Activated naive CD8-positive, alpha-beta T cell treated with anti-CD3 and anti-CD28 coated beads, Interleukin-2, amount 50 U/mL, for 24 hours (primary cell): ENCODE results near the gene PRELID1.
A peak's percentile ranks its signal among the peaks of the same experiment; 100 is the strongest.
"Not testable (repeated sequence)": the region's sequence is repeated elsewhere in the genome, so short reads cannot be mapped to it uniquely, and the experiment has no call there.

Experiments used
- ATAC-seq: fragments of 150-1000 bp; cut with Tn5 transposase; one replicate; pipeline ENCODE4 v1.10.0; 2021
- DNase-seq: peaks from one replicate; pipeline ENCODE4 v3.0.0; 2021
- H3K27ac Mint-ChIP-seq: one replicate; pipeline ENCODE4 v1.8.0; 2021; ENCODE audit warnings: mild to moderate bottlenecking, mixed read lengths
- H3K27me3 Mint-ChIP-seq: one replicate; pipeline ENCODE4 v1.8.0; 2021; ENCODE audit warnings: mixed read lengths
- H3K36me3 Mint-ChIP-seq: one replicate; pipeline ENCODE4 v1.8.0; 2021; ENCODE audit warnings: low read depth, mixed read lengths
- H3K4me1 Mint-ChIP-seq: one replicate; pipeline ENCODE4 v1.8.0; 2021; ENCODE audit warnings: mixed read lengths
- H3K4me3 Mint-ChIP-seq: one replicate; pipeline ENCODE4 v1.8.0; 2021; ENCODE audit warnings: mild to moderate bottlenecking, moderate library complexity, mixed read lengths
- H3K9me3 Mint-ChIP-seq: one replicate; pipeline ENCODE4 v1.8.0; 2021; ENCODE audit warnings: mixed read lengths

PRELID1 gene

DNA sequence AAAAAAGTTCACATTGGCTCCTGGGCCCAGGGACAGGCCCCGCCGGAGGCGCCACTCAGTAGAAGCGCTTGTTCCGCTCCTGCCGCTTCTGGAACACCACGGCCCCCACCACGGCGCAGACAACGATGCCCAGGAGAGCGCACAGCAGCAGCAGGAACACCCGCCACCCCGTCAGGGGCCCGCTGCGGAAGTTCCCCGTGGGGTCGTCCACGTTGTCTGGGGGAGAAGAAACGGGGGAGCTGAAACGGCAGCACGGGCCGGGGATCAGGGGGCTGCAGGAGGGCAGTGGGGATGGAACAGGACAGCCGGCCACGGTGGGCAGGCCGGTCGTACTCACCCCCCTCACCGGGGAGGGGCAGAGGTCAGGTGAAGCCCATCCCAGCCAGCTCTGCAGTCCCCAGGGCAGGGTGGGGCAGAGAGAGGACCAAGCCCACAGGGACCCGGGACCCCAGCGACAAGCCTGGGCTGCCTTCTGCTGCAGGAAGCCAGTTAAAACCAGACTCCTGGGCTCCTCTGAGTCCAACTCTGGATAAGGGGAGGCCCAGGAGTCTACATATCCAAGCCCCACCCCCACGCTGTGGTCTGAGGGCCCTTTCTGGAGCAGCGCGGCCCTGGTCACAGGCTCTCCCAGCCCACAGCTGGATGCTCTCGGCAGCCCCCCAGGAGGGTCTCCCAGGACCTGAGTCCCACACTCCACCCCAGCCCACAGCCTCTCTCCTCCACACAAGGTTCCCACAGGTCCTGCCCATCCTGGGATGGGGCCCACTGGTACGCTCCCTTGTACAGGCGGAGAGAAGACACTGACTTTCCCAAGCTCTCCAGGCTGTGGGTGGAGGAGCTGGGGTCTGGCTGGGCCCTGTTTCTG lies 28.7 kb downstream of the PRELID1 start:
- H3K36me3 Mint-ChIP-seq: peaks cover 25% of the 10 kb centered on the region
- no peaks in the 10 kb centered on the region for H3K9me3 Mint-ChIP-seq
- H3K4me1 Mint-ChIP-seq: peaks cover 17% of the 10 kb centered on the region
- no peaks in the 10 kb centered on the region for H3K27me3 Mint-ChIP-seq
- no peak overlapping the region for H3K4me3 Mint-ChIP-seq
- no peak overlapping the region for H3K27ac Mint-ChIP-seq
- no peak for ATAC-seq
- no peak for DNase-seq

DNA sequence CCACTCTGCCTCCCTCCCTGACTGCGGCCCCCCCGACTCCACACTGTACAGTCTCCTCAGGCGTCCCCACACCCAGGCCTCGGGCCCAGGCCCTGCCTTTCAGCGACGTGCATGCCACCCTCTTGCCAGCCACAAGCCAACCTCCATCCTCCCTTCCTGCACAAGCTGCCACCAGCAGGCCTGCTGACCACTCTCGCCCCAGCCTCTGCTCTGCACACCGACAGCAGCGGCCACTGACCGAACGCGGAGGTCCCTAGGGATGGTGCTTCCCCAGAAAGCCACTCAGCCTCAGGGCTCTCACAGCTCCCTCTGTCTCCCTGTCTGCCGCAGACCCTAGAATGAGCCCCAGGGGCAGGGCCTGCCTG lies 29.3 kb downstream of the PRELID1 start:
- H3K27ac Mint-ChIP-seq: no peak overlapping the region
- DNase-seq: no peak
- ATAC-seq: no peak
- no peak overlapping the region for H3K4me3 Mint-ChIP-seq
- peaks cover 25% of the 10 kb centered on the region for H3K36me3 Mint-ChIP-seq
- H3K27me3 Mint-ChIP-seq: no peaks in the 10 kb centered on the region
- H3K9me3 Mint-ChIP-seq: no peaks in the 10 kb centered on the region
- H3K4me1 Mint-ChIP-seq: peaks cover 12% of the 10 kb centered on the region

DNA sequence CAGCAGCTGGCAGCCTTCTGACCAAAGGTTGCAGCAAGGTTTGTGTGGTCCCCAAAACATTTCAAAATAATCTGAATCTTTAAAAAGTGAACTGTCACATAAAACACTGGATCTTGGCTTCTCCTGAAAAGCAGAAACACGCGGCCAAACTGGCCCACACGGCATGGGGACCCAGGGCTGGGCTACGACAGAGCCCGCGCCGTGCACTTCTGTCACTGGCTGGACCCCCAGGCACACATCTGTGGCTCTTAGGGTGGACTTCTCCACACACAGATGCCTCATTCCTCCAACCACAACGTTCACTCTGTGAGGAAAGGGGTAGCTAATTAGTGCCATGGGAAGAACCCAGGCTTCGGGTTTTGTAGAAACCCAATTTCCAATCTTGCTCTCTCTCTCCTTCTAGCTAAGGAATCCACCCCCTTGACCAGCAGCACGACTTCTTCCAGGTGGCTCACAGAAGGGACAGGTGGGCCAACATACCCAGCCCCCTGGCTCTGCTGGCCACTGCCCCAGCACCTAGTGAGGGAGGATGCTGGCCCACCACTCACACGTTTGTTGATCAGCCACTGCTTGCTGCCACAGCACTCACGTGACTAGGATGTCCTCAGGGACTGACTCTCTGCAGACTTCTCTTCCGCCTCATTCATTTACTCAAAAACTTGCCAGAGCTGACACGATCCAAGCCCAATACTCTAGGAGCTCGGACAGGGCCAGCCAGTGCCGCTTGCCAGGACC lies 30.0 kb downstream of the PRELID1 start:
- Mint-ChIP-seq H3K9me3 (no peaks in the 10 kb centered on the region), H3K4me3 (no peak overlapping the region), H3K36me3 (peaks cover 25% of the 10 kb centered on the region), H3K27ac (no peak overlapping the region), H3K4me1 (peaks cover 6% of the 10 kb centered on the region), H3K27me3 (no peaks in the 10 kb centered on the region)
- DNase-seq (no peak), ATAC-seq (no peak)

DNA sequence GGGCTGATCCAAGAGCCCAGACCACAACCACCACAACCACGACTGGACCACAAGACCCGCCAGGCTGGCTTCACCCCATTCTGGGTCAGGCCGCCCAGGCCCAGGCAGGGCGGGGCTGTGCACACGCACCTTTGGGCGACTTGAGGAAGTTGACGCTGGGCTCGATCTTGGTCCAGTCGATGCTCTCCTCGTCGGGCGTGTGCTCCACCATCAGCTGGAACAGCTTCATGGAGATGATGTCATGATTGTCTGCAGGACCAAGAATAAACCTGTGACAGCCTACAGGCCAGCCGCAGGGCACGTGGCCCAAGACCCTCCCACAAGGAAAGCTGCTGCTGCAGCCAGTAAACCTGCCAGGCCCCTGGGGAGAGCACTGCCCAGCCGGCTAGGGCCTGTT lies 30.6 kb downstream of the PRELID1 start:
- H3K36me3 Mint-ChIP-seq: peaks cover 25% of the 10 kb centered on the region
- H3K4me3 Mint-ChIP-seq: no peak overlapping the region
- H3K9me3 Mint-ChIP-seq: no peaks in the 10 kb centered on the region
- ATAC-seq: no peak
- no peaks in the 10 kb centered on the region for H3K27me3 Mint-ChIP-seq
- H3K27ac Mint-ChIP-seq: no peak overlapping the region
- peaks cover 6% of the 10 kb centered on the region for H3K4me1 Mint-ChIP-seq
- DNase-seq: no peak

DNA sequence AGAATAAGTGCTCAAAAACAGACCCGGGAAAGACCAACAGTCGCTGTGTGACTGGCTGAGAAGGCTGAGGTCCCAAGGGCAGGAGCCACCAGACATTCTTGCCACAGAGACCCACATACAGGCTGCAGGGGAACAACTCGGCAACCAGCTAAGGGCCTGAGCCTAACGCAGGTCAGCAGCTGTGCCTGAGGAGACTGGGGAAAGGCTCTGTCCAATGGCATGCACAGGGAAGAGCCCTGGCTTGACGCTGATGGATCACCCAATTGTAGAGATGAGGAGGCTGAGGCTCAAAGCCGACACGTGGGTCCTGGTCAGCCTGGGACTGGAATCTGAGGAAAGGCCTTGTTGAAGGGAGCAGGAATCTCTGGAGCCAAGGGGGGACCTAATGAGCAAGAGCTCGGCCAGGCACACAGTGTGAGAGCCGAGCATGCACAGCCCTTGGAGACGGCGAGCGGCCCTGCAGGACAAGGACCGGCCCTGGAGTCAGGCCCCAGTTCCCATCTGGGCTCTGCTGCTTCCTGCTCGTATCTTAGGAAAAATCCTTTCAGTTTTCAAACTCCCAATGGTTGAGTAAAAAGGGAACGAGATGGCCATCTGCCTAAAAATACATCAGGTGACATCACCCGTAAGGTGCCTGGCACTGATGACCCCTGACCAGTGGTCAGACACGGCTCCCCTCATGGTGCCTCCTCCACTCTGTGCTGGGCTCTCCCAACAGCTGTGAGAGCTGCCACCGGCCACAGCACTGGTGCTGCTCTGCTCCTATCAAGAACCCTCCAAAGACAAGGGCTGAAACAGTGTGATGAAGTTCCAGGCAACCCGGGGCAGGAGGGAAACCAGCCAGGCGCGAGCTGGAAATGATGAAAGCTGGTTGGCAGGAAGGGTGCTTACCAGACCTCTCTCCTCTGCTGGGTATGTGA lies 31.4 kb downstream of the PRELID1 start:
- ATAC-seq (no peak), DNase-seq (no peak)
- peaks cover 14% of the 10 kb centered on the region for H3K4me1 Mint-ChIP-seq
- H3K4me3 Mint-ChIP-seq: no peak overlapping the region
- peaks cover 34% of the 10 kb centered on the region for H3K36me3 Mint-ChIP-seq
- H3K9me3 Mint-ChIP-seq: no peaks in the 10 kb centered on the region
- H3K27me3 Mint-ChIP-seq: no peaks in the 10 kb centered on the region
- H3K27ac Mint-ChIP-seq: no peak overlapping the region

DNA sequence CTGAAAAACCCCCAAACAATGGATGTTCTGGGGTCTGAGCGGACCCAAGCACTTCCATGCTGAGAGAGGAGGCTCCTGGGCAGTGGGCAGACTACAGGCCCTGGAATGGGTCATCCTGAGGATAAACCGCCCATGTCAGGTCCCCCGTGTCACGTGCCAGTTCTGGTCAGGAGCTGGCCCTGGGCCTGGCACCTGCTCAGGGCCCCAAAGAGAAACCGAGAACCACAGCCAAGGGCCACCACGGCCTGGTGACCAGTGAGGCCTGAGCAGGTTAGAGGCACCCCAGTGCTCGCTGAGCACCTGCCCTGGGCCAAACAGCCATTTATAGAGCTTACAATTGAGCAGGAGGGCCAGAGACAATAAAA lies 32.1 kb downstream of the PRELID1 start:
- H3K4me1 Mint-ChIP-seq: peaks cover 13% of the 10 kb centered on the region

DNA sequence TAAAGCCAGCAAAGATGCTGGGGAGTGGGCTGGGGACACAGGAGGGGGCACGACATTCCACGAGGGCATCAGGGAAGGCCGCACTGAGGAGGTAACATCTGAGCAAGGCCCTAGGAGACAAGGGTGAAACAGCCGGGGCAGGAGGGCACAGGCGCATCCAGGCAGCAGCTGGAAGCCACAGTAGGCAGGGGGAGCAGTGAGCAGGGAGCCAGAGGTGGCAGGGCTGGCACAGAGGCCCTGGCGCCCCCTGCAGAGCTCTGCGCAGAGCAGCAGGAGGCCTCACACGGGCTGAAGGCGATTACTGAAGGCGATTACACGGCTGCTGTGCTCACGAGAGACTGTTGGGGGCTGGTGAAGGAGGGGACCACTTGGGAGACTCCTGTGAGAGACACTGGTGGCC lies 32.5 kb downstream of the PRELID1 start:
- Mint-ChIP-seq H3K4me3 (no peak overlapping the region), H3K4me1 (peaks cover 13% of the 10 kb centered on the region), H3K36me3 (peaks cover 36% of the 10 kb centered on the region), H3K27ac (no peak overlapping the region), H3K9me3 (no peaks in the 10 kb centered on the region), H3K27me3 (no peaks in the 10 kb centered on the region)
- ATAC-seq (peak; percentile 70), DNase-seq (peak; percentile 34)

More for the DNA sequence above, 32.1 kb downstream of the PRELID1 start:
- Mint-ChIP-seq H3K36me3 (peaks cover 36% of the 10 kb centered on the region), H3K9me3 (no peaks in the 10 kb centered on the region), H3K27ac (no peak overlapping the region), H3K27me3 (no peaks in the 10 kb centered on the region), H3K4me3 (no peak overlapping the region)
- ATAC-seq (no peak), DNase-seq (no peak)

DNA sequence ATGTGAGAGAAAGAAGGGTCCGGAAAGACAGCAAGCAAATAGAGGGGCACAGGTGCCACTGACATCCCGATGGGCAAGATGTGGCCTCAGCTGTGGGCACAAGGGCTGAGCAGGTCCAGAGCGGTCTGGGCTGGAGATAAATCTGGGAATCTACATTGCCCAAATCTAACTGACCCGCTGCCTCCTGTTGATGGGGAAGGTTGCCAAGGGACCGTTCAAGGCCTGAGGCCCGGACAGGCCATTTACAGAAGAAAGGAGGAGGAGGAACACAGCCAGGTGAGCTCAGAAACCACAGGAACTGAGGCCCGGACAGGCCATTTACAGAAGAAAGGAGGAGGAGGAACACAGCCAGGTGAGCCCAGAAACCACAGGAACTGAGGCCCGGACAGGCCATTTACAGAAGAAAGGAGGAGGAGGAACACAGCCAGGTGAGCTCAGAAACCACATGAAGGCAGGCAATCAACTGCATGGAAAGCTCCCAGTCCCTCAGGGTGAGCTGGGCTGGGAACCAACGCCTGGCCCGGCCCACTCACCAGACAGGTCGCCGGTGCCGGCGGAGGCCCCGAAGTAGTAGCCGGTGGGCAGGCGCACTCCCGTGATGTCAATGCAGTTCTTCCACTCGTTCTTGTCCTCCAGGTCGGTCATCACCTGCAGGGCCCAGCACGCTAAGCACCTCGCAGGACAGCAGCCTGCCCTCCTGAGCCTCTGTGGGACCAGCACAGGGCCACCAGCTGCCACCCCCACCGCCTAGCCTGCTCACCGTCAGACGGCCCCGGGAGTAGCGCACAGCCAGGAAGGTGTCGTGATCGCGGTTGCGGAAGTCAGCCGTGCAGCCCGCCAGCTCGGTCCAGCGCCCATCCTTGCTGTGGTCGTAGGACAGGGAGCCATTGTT lies 33.2 kb downstream of the PRELID1 start:
- Mint-ChIP-seq H3K27me3 (no peaks in the 10 kb centered on the region), H3K27ac (no peak overlapping the region), H3K9me3 (no peaks in the 10 kb centered on the region), H3K4me1 (peaks cover 10% of the 10 kb centered on the region), H3K36me3 (peaks cover 41% of the 10 kb centered on the region), H3K4me3 (no peak overlapping the region)
- DNase-seq (no peak), ATAC-seq (no peak)

DNA sequence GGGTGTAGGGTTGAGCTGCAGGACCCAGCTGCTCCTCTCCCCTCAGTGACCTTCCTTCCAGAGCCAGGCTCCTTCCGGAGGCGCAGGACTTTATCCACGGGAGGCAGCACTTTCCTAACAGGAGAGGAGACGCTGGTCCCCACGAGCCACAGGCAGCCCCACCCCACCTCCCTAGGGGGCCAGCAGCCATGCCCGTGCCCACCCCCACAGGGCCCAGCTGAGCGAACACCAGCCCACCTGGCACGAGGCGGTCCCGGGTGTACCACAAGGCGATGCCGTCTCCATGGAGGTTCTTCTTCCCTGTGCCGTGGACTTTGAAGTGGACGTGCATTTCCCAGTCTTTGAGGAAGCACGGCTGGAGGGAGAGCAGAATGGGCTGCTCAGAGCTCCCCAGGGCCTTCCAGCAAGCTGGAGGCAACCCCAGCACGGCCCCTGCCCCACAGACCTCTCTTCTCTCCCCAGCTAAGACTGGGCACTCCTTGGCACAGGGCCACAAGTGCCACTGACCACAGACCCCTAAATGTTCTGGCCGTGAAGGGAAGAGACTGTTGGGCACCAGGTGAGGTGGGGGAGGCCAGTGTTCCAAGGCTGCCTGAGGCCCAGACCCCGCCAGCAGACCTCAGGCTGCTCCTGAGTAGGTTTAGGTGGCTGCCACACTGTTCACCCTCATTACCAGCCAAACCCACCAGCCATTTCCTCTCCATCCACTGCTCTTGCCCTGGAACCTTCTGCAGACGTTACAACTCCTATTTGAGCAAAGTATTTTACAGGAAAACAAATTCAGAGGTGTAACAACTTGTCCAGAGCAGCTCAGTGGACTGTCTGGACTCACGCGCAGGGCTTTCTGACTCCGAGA lies 34.9 kb downstream of the PRELID1 start:
- peaks cover 44% of the 10 kb centered on the region for H3K36me3 Mint-ChIP-seq
- no peaks in the 10 kb centered on the region for H3K9me3 Mint-ChIP-seq
- DNase-seq: no peak
- no peaks in the 10 kb centered on the region for H3K27me3 Mint-ChIP-seq
- no peak overlapping the region for H3K27ac Mint-ChIP-seq
- H3K4me3 Mint-ChIP-seq: no peak overlapping the region
- no peak for ATAC-seq
- peaks cover 11% of the 10 kb centered on the region for H3K4me1 Mint-ChIP-seq

DNA sequence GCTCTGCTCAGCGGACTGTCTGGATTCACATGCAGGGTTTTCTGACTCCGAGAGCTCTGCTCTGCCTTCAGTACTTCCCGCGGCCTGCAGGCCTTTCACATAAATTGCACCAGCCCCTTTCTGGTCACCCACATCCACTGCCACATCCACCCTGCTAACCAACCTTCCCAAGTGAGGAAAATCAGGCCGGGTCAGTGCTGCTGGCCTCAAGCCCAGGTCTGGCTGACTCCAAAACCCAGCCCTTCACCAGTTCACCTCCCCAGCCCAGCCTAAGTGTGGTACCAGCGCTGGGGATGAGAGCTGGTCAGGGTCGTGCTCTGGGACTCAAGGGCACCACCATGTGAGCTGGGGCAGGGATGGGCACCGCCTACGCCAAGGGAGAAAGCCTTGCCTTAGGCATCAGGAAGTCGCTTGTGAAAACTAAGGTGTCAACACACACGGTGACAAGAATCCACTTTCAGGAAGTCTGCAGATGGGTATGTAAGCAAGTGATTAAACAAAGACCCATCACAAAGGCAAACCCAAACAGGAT lies 35.6 kb downstream of the PRELID1 start:
- Mint-ChIP-seq H3K4me3 (no peak overlapping the region), H3K36me3 (peaks cover 40% of the 10 kb centered on the region), H3K27me3 (no peaks in the 10 kb centered on the region), H3K4me1 (peaks cover 14% of the 10 kb centered on the region), H3K9me3 (no peaks in the 10 kb centered on the region), H3K27ac (no peak overlapping the region)
- ATAC-seq: no peak
- DNase-seq: no peak

DNA sequence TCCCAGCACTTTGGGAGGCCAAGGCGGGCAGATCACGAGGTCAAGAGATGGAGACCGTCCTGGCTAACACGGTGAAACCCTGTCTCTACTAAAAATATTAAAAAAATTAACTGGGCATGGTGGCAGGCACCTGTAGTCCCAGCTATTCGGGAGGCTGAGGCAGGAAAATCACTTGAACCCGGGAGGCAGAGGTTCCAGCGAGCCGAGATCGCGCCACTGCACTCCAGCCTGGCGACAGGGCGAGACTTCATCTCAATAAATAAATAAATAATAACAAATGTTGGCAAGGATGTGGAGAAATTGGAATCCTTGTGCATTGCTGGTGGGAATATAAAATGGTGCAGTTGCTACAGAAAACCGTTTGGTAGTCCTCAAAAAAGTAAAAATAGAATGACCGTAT lies 39.4 kb downstream of the PRELID1 start:
- not testable (repeated sequence) for H3K9me3 Mint-ChIP-seq
- H3K36me3 Mint-ChIP-seq: peaks cover 46% of the 10 kb centered on the region

DNA sequence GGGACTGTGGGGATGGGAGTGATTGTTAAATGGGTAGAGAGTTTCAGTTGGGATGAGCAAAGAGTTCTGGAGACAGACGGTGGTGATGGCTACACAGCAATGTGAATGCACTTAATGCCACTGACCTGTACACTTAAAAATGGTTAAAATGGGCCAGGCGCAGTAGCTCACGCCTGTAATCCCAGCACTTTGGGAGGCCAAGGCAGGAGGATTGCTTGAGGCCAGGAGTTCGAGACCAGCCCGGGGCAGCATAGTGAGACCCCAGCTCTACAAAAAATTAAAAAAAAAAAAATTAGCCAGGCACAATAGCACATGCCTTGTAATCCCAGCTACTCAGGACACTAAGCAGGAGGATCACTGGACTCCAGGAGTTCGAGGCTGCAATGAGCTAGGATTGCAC lies 40.2 kb downstream of the PRELID1 start:
- no peaks in the 10 kb centered on the region for H3K27me3 Mint-ChIP-seq
- peaks cover 46% of the 10 kb centered on the region for H3K36me3 Mint-ChIP-seq
- DNase-seq (no peak), ATAC-seq (no peak)
- no peak overlapping the region for H3K4me3 Mint-ChIP-seq
- no peak overlapping the region for H3K27ac Mint-ChIP-seq
- peaks cover 33% of the 10 kb centered on the region for H3K4me1 Mint-ChIP-seq
- no peaks in the 10 kb centered on the region for H3K9me3 Mint-ChIP-seq

More for the DNA sequence above, 39.4 kb downstream of the PRELID1 start:
- not testable (repeated sequence) for H3K27me3 Mint-ChIP-seq, ATAC-seq, H3K4me3 Mint-ChIP-seq, H3K27ac Mint-ChIP-seq, DNase-seq
- peaks cover 33% of the 10 kb centered on the region for H3K4me1 Mint-ChIP-seq

DNA sequence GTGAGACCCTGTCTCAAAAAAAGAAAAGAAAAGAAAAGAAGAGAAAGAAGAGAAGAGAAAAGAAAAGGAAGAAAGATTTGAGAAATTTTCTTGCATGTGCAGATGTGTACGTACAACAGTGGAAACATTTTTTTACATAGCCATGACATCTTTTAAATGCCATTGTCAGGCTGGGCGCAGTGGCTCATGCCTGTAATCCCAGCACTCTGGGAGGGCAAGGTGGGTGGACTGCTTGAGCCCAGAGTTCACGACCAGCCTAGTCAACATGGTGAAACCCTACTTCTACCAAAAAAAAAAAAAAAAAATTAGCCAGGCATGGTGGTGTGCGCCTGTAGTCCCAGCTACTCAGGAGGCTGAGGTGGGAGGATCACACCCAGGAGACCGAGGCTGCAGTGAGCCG lies 41.3 kb downstream of the PRELID1 start:
- ATAC-seq: no peak
- Mint-ChIP-seq H3K27me3 (no peaks in the 10 kb centered on the region), H3K36me3 (peaks cover 42% of the 10 kb centered on the region)

More for the DNA sequence above, 41.3 kb downstream of the PRELID1 start:
- Mint-ChIP-seq H3K9me3 (no peaks in the 10 kb centered on the region), H3K4me3 (no peak overlapping the region), H3K27ac (no peak overlapping the region), H3K4me1 (peaks cover 38% of the 10 kb centered on the region)
- DNase-seq: no peak
